ENCODE measurements around the gene SORL1.

DNA sequence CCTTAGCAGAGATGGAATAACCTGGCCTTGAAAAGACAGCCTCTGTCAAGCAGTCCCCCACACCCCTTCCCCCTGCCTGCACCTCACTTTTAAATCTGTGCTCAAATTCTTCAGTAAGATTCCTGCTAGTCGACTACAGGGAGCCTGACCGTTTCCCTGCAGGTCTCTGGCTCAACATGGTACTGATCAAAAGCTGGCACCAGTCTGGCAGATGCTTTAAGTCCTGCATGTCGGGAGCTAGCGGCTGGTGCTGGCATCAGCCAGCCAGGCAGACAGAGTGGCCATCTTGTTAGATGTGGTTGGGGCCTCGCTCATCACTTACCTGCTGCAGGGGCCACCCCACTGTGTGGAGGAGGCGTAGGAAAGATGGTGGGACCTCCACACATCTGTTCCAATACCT, 205.0 kb downstream of the SORL1 start:
- TF ChIP-seq, protein P1, sequence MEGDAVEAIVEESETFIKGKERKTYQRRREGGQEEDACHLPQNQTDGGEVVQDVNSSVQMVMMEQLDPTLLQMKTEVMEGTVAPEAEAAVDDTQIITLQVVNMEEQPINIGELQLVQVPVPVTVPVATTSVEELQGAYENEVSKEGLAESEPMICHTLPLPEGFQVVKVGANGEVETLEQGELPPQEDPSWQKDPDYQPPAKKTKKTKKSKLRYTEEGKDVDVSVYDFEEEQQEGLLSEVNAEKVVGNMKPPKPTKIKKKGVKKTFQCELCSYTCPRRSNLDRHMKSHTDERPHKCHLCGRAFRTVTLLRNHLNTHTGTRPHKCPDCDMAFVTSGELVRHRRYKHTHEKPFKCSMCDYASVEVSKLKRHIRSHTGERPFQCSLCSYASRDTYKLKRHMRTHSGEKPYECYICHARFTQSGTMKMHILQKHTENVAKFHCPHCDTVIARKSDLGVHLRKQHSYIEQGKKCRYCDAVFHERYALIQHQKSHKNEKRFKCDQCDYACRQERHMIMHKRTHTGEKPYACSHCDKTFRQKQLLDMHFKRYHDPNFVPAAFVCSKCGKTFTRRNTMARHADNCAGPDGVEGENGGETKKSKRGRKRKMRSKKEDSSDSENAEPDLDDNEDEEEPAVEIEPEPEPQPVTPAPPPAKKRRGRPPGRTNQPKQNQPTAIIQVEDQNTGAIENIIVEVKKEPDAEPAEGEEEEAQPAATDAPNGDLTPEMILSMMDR (conservative IDR thresholded peaks at IDR 0.05 in 1 of 2, IDR thresholded peaks at IDR 0.05 in 1 of 2; ENCODE audit: extremely low read depth in 1 of 2, insufficient read depth in 1 of 2, low read depth in 1 of 2, low read length in 2 of 2) = no peak
- TF ChIP-seq EZH2 (IDR thresholded peaks at IDR 0.05; ENCODE audit: borderline replicate concordance, low read length) = no peak
